UCSD-AML1 (cell line): Measurements from ENCODE around the gene NEURL3.
"Not testable (repeated sequence)": the region's sequence is repeated elsewhere in the genome, so short reads cannot be mapped to it uniquely, and the experiment has no call there.

Source experiments
- DNase-seq: peaks from one replicate; lab custom pipeline; 2025; ENCODE audit not compliant: unreplicated experiment; lab: John Stamatoyannopoulos, UW

NEURL3 gene

GRCh38 chr2:96486696-96487095, 18.5 kb downstream of the NEURL3 start:
- DNase-seq, result no peak

GRCh38 chr2:96485751-96486651, 19.2 kb downstream of the NEURL3 start:
- peak; percentile 76 for DNase-seq

GRCh38 chr2:96485350-96485749, 19.8 kb downstream of the NEURL3 start:
- DNase-seq, result no peak

- peak; percentile 39 for DNase-seq
These were observed 21.1 kb downstream of the NEURL3 start for GRCh38 chr2:96484091-96484490.

GRCh38 chr2:96477458-96477857, 27.7 kb downstream of the NEURL3 start:
- DNase-seq, result no peak

- no peak for DNase-seq
These were observed 33.4 kb downstream of the NEURL3 start for GRCh38 chr2:96471772-96472171.

- DNase-seq, result no peak
These were observed 34.5 kb downstream of the NEURL3 start for GRCh38 chr2:96470636-96471035.

GRCh38 chr2:96470109-96470508, 35.0 kb downstream of the NEURL3 start:
- no peak for DNase-seq

- no peak for DNase-seq
These were observed 36.3 kb downstream of the NEURL3 start for GRCh38 chr2:96468904-96469303.

- no peak for DNase-seq
These were observed 40.5 kb downstream of the NEURL3 start for GRCh38 chr2:96464651-96465050.

- no peak for DNase-seq
These were observed 41.1 kb downstream of the NEURL3 start for GRCh38 chr2:96464061-96464460.

- no peak for DNase-seq
These were observed 42.0 kb downstream of the NEURL3 start for GRCh38 chr2:96463119-96463518.

- DNase-seq, result not testable (repeated sequence)
These were observed 43.5 kb downstream of the NEURL3 start for GRCh38 chr2:96461616-96462015.

- DNase-seq, result no peak
These were observed 53.1 kb downstream of the NEURL3 start for GRCh38 chr2:96452053-96452452.

- no peak for DNase-seq
These were observed 55.5 kb downstream of the NEURL3 start for GRCh38 chr2:96449637-96450036.

- DNase-seq, result no peak
These were observed 56.0 kb downstream of the NEURL3 start for GRCh38 chr2:96449174-96449573.

GRCh38 chr2:96447726-96448125, 57.4 kb downstream of the NEURL3 start:
- DNase-seq, result no peak
